SK-N-MC (cell line): ENCODE measurements around the gene CYFIP2.

Experiments
- EZH2 ChIP-seq: fragments of 200-600 bp; sonication (generic); IDR thresholded peaks from one replicate; pipeline ENCODE4 v1.6.1; 2017; ENCODE audit warnings: antibody characterized with exemption
- FOXP2 ChIP-seq: optimal IDR thresholded peaks from 2 replicates; pipeline ENCODE3; 2011; ENCODE audit warnings: mild to moderate bottlenecking, moderate library complexity; ENCODE audit not compliant: insufficient read depth; ENCODE audit errors: extremely low read length, control extremely low read depth
- POLR2AphosphoS5 ChIP-seq: IDR thresholded peaks from 2 replicates; pipeline ENCODE4 v1.6.1; 2012; ENCODE audit warnings: mild to moderate bottlenecking, low read depth, low read length, borderline replicate concordance

DNA sequence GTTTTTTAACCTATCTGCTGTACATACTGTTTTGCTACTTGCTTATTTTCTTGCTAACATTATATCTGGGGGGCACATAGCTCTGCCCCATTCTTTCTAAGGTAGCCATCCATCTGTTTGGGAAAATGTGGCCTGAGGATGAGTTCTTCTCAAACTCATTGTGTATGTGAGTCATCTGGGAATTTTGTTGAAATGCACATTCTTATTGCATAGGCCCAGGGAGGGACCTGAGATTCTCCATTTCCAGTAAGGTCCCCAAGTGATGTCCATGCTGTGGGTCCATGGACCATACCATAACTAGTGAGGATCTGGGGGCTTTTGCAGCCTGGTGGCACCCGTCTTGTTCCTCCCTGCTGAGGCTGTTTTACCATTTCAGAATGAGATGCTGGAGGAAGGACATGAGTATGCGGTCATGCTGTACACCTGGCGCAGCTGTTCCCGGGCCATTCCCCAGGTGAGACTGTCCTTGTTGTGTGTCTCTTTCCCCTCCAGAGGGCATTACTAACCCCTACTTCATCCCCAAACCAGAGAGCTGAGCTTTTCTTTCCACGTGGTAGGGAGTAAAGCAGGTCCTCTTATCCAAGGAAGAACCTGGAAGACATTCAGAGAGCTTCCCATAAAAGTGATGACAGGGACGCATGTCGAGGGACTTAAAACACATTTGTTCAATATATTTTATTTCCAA lies 28.6 kb downstream of the CYFIP2 start:
- no peak for TF ChIP-seq POLR2AphosphoS5
- TF ChIP-seq EZH2, result no peak
- no peak for TF ChIP-seq FOXP2
